HK-2 (cell line): ENCODE measurements around the gene MYOM3.

Source experiments
- DNase-seq: peaks from one replicate; pipeline ENCODE4 v3.0.0-alpha.2; 2018; ENCODE audit not compliant: unreplicated experiment

Gene MYOM3

GRCh38 chr1:24096009-24096738, 15.8 kb downstream of the MYOM3 start:
- no peak for DNase-seq

DNA sequence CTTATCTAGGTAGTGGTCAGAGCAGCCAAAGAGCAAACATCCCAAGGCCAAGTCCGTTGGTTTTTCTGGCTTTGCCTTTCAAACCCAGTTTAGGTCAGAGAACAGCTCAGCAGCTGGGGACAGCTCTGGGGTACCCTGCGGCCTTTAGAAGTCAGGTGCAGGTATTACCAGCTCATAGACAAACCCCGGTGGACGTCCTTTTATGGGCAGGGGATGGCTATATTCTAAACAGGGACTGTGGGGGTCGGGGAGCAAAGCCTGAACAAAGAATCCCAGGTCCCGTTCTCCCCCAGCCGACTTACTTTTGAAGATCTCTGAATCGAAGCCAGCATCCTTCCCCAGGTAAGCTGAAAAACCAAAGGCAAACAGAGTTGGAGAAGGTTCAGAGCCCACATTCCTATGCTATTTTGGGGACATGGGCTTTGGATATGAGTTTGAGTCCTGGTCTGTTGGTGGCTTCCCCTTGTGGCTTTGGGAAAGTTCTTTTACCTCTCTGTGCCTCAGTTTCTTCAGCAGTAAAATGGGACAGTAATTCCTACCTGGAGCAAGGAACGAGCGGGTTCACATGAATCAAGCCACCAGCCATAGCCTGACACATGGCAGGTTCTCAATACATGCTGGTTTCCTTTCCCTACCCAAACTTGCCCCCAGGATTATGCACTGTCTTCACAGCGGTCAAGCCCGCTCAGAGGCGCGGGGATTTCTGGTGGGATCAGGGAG, 16.6 kb downstream of the MYOM3 start:
- no peak for DNase-seq

GRCh38 chr1:24094554-24094953, 17.4 kb downstream of the MYOM3 start:
- DNase-seq, result no peak

- DNase-seq, result no peak
Observed at GRCh38 chr1:24093732-24094131, 18.2 kb downstream of the MYOM3 start.

DNA sequence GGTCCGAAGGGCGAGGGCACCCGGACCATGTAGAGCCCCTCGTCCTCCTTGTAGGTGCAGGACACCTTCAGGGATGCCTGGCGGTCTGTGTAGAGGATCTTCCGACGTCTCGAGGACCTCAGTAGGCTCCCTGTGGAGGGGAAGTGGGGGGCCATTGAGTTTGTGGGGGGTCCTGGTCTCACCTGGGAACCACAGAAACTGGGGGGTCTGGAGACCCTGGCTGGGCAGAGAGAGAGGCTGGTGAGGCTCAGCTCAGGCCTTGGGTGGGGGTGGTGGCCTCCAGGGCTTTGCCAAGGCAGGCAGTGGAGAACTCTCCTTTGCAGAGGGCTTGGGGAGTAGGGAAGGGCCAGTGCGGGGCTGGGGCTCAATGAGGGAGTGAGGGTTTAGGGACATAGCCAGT, 19.0 kb downstream of the MYOM3 start:
- DNase-seq, result no peak

DNA sequence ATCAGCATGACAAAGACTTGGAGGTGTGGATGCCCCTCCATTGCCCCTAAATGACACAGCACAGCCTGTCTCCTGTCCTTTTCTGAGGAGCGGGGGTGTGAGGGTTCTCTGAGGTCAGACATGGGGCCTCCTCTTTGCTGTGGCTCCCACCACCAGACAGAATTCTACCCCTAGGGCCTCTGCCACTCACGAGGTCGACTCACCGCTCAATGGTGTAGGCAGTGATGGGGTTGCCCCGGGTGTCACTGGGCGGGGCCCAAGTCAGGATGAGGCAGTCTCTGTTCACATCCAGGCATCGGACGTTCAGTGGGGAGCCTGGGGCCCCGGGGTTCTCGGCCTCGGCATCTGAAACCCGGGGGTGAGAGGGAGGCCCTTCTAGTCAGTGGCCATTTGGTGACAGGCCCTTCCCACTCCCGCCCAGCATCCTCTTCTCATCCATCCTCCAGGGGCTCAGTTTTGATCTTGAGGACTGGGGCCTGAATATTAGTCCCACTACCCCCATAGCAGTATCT, 19.9 kb downstream of the MYOM3 start:
- no peak for DNase-seq

GRCh38 chr1:24090736-24091135, 21.2 kb downstream of the MYOM3 start:
- no peak for DNase-seq

DNA sequence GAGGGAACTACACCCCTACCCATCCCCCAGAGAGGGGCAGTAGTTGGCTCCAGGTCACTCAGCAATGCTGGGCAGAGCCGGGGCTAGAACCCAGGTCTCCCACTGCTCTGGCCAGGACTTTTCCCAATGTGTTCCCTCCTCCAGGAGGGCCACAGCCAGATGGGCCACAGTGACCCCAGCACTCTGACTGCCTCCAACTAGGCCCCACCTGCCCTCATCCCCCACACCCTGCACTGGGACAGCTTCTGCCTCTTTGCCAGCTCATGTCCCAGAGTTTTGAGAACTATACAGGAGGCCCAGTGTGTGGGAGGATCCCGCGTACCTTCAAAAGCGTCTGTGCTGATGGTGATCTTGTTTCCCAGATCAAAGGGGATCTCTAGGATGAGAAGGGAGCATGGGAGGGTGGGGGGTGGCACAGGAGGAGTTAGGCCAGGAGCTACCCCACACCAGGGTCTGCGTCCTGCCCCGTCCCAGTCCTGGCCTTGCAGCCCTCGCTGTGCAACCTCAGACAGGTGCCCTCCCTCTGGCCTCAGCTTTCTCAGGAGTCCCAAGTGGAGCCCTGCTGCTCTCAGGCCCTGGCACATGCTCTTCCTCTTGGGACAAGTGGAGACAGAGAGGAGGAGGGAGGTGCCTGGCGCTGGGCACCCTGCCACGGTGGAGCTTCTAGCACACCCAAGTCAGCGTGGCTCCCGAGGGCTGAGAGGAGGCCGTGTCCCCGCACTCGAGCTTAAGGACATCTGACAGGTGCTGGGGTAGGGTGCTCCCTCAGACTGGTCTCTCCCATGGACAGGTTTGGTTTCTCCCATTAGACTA, 22.0 kb downstream of the MYOM3 start:
- no peak for DNase-seq

- DNase-seq, result no peak
Observed at GRCh38 chr1:24089027-24089742, 22.8 kb downstream of the MYOM3 start.

- DNase-seq, result no peak
Observed at GRCh38 chr1:24086466-24086865, 25.5 kb downstream of the MYOM3 start.

DNA sequence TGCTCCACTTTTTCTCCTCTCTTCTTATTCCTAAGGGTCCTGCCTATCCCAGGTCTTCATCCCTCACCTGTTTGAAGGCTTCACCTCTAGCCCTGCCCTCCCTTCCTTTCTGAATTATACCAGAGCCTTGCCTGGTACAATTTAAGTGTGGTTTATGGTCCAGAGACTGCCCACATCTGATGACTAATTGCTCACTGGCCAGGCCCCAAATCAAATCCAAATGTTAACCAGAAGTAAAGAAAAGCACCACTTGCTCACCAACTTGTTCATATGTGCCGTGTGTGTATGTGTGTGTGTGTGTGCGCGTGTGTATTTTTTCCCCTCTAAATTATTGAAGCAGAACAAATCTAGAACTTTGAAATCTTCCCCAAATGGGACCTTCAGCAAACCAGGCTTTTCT, 26.4 kb downstream of the MYOM3 start:
- DNase-seq, result no peak

DNA sequence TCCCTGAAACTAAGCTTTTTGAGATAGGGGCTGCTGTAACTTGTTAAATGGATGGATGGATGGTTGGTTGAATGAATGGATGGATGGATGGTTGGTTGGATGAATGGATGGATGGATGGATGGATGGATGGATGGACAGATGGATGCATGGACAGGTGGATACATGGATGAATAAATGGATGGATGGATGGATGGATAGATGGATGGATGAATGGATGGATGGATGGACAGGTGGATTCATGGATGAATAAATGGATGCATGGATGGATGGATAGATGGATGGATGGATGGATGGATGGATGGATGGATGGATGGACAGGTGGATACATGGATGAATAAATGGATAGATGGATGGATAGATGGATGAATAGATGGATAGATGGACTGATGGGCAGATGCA, 26.9 kb downstream of the MYOM3 start:
- no peak for DNase-seq

DNA sequence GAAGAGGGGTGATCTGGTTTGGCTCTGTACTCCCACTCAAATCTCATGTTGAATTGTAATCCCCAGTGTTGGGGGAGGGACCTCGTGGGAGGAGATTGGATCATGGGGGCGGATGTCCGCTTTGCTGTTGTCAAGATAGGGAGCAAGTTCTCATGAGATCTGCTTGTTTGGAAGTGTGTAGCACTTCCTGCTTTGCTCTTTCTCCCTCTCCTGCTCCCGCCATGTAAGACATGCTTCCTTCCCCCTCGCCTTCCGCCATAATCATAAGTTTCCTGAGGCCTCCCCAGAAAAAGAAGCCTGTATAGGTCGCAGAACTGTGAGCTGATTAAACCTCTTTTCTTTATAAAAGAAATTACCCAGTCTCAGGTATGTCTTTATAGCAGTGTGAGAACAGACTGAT, 27.9 kb downstream of the MYOM3 start:
- DNase-seq, result no peak

GRCh38 chr1:24082372-24082771, 29.6 kb downstream of the MYOM3 start:
- DNase-seq, result no peak

GRCh38 chr1:24081190-24081589, 30.7 kb downstream of the MYOM3 start:
- DNase-seq, result no peak

- DNase-seq, result no peak
Observed at GRCh38 chr1:24080131-24080530, 31.8 kb downstream of the MYOM3 start.

DNA sequence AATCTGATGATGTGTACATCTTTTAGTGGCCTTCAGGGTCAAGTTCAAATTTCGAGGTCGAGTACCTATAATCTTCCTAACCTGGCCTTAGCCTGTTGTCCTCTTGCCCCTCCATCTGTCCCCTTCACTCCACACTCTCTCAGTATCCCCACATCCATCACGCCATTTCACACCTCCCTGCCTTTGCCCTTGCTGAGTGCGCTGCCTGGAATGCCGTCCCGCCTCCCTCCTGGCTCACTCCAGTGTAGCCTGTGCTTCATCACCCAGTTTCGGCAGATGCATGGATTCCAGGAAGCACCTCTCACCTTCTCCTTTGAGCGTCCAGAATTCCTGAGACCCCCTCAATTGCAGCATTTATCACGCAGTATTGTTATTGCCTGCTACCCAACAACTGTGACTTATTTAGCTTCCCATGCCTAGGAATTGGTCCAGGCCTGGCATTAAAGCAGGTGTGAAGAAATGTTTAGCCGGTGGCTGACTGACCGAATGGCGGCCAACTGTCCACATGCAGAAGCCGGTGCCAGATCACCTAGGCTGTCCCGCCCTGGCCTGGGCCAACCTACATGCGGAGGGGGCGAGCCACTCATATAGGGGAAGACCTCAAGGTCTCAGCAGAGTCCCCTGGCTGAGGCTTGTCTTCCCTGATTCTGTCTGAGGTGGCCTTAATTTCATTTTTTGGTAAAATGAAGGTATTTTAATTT, 34.5 kb downstream of the MYOM3 start:
- DNase-seq, result no peak

GRCh38 chr1:24075946-24076345, 36.0 kb downstream of the MYOM3 start:
- no peak for DNase-seq

DNA sequence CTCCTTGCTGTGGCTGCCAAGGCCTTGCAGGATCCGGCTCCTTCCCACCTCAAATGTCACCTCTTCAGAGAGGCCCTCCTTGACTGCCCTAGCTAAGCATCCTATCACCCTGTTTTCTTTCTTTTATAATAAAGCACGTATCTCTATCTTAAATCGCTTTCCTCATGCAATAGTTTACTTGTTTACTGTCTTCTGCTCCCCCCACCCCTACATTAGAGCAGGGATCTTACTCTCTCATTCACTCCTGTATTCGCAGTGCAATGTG, 36.4 kb downstream of the MYOM3 start:
- no peak for DNase-seq

DNA sequence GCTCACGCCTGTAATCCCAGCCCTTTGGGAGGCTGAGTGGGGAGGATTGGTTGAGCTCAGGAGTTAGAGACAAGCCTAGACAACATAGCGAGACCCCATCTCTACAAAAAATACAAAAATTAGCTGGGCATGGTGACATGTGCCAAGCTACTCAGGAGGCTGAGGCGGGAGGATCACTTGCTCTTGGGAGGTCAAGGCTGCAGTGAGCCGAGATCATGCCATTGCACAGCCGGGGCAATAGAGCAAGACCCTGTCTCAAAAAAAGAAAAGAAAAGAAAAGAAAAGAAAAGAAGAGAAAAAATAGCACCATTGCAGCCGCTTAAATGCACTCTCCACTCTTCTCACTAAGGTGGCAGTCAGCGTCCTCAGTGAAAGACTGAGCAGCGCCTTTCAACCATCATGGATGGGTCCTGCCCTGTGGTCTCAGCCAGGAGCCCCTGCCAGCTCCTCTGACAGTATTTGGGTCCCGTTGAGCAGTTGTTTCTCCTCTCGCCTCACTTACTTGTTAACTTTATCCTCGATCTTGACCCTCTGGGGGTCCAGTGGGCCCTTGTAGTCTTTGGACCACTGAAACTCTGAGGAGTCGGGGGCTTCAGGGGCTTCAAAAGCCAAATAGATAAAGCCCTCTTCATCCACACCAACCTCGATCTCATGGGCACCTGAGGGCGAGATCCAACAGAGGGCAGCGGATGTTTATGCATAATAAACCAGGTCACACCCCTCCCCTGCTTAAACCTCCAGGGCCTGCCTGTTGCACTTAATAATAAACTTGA, 36.9 kb downstream of the MYOM3 start:
- DNase-seq, result no peak

DNA sequence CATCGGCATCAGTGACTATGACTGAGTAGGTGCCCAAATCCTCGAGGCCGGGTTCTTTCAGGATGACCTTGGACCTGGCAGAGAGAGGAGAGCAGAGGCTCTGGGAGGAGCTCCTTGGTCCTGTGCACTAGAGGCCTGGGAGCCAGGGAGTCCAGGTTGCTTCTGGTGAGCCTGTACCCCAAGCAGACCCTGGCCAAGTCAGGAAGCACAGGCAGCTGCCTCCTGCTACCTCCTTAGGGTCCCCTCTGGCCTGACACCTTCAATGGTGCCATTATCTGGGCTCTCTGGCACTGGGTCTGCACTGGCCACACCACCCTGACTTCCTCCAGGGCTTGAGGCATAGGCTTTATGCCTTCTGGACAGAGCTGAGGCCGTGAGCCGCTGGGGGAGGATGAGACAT, 37.7 kb downstream of the MYOM3 start:
- DNase-seq, result no peak
